HG02973 (cell line): ENCODE data around the gene C1orf146.
"Not testable (repeated sequence)": the region's sequence is repeated elsewhere in the genome, so short reads cannot be mapped to it uniquely, and the experiment has no call there.

Experiments used
- ATAC-seq: cut with Tn5 transposase; IDR thresholded peaks from one replicate; pipeline ENCODE4 v1.9.1; 2021; ENCODE audit warnings: moderate library complexity; ENCODE audit not compliant: unreplicated experiment

C1orf146 gene, protein sequence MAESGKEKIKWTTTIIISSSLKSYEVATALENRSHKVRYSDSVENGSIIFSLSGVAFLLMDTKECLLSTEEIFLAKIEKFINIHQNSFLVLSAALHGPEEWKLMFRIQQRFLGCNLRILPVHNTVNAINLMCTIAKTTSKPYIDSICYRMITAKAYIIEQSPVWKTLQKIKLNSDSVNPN

DNA sequence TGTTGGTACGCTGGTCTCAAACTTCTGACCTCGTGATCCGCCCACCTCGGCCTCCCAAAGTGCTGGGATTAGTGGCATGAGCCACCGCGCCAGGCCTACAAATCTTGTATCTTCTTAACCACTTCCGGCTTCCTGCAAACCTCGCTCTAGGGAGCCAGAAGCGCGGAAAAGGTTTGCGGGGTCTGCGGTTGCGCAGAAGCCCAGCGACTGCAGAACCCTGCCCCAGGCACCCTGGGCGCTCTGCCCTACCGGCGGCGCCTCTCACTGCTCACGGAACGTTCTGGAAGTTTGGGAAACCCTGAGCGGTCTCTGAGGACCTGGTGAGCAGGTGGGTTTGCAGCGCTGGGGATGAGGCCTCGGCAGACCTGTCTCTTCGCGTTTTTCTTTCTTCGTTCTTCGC lies at the start of gene C1orf146:
Gene C1orf146, plus strand, starts transcription at position 195 of the 400 bp plus-strand sequence. CDS start 13,506 bp downstream, outside the sequence.
- no peak for ATAC-seq

DNA sequence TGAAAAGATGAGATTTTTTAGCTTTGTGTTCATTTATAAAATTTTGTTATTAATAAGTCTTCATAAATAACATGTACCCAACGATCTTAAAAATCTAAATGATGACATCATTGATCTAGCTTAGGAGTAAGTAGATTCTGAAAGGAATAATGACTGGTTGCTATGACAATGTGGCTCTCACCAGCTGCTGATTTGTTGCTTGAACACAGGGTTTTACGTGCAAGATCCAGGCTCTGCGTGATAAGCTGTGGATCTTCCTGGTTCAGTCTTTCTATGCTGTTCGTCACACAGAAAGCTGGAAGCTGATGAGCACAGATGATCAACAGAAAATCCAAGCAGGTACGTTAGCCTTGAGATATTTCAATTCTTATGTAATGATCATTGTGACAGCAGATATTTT lies 49.1 kb upstream of the C1orf146 start:
- ATAC-seq: no peak

GRCh38 chr1:92169214-92170005 lies 48.3 kb upstream of the C1orf146 start:
- ATAC-seq: no peak

DNA sequence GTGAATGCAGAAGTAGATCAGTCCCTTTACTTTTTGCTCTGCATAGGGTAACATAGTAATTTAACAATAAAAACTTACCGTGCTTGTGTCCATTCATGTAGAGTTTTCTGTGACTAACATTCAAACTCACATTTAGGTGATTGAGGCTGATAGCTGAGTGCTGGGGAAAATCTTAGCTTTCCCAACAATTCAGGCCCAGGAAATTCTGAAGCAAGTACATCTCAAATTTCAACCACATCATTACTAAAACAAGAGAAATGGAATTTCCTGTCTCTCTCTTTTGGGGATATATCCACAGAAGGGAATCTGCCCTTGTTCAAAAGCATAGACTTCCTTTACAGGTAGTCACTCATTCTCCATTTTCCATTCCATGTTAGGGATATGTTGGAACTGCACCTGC lies 33.1 kb upstream of the C1orf146 start:
- ATAC-seq: no peak

- no peak for ATAC-seq
These were observed 31.6 kb upstream of the C1orf146 start for GRCh38 chr1:92186081-92186480.

GRCh38 chr1:92188436-92189255 lies 29.1 kb upstream of the C1orf146 start:
- no peak for ATAC-seq

DNA sequence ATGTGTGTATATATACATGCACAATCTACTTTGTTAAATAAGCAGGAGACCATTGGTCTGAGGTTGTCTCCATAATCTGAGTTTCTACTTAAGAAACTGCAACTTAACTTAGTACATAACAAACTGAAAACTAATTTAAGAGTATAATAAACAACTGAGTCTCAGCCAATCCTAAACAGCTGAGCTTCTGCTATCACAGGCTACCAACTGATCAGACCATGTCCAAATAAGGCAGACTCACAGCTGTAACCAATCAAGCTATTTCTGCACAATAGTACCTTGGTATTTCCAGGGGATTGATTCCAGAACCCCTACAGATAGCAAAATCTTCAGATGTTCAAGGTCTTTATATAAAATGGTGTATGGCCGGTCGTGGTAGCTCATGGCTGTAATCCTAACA lies 26.0 kb upstream of the C1orf146 start:
- ATAC-seq: no peak

- ATAC-seq: no peak
These were observed 25.5 kb upstream of the C1orf146 start for GRCh38 chr1:92192246-92192645.

- no peak for ATAC-seq
These were observed 23.2 kb upstream of the C1orf146 start for GRCh38 chr1:92194511-92194910.

DNA sequence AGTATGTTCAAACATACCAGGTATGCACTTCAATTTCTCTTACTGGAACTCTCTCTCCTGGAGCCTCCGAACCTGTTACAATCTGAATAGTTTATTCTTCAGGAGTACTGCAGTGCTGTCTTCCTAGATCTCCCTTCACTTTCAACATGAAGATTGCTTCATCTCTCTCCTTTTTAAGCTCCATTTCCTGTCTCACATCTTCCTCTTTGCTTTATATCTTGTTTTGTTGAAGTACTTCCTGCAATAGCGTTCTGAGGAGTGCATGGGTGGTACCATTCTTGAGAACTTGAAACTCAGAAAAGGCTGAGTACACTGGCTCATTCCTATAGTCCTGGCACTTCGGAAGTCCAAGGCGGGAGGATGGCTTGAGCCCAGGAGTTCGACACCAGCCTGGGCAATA lies 15.7 kb upstream of the C1orf146 start:
- ATAC-seq: no peak

- no peak for ATAC-seq
These were observed 14.6 kb upstream of the C1orf146 start for GRCh38 chr1:92203105-92203504.

DNA sequence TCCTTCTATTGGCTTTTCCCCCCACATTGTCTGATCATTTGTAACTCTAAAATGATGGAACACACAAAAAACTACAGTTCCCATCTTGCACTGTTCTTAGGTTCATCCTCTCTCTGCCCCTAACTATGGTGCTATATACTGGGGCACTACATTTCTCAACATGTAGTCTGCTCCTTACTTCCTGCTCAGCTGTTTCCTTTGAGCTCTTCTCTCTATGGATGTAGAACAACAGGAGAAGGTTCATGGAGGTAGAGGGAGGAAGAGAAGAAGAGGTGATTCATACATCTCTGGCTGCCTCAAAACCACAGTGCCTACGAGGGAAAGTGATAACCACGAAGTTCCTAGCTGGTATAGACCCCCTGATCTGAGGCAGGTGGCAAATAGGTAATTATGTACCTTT lies 7.0 kb upstream of the C1orf146 start:
- no peak for ATAC-seq

- no peak for ATAC-seq
These were observed 6.5 kb upstream of the C1orf146 start for GRCh38 chr1:92211166-92211565.

GRCh38 chr1:92218559-92218958 lies 844 bp downstream of the C1orf146 start:
- no peak for ATAC-seq

- ATAC-seq: no peak
These were observed 1.3 kb downstream of the C1orf146 start for GRCh38 chr1:92219028-92219427.

- ATAC-seq: no peak
These were observed 10.7 kb downstream of the C1orf146 start for GRCh38 chr1:92228401-92228800.

- ATAC-seq: no peak
These were observed 13.0 kb downstream of the C1orf146 start for GRCh38 chr1:92230736-92231135.

DNA sequence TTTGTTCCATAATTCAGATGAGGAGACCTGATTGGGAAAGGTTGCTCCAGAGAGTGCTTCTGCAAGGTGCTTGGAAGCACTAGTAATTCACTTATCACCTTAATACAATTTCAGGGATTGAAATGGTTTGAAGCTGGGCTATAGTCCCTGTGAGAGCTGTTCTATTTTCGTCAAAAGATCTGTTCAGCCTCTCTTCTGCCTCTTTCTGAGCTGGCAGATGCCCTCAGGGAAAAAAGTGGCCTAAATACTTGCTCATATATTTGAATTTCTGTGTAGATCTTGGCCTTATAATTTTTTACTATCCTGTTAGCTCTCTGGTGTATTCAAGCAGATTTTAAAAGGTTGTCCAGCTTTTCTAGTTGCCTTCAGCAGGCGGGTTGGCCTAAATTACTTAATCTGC lies 22.3 kb downstream of the C1orf146 start:
- ATAC-seq: no peak

GRCh38 chr1:92244376-92244775 lies 26.7 kb downstream of the C1orf146 start:
- ATAC-seq: no peak

DNA sequence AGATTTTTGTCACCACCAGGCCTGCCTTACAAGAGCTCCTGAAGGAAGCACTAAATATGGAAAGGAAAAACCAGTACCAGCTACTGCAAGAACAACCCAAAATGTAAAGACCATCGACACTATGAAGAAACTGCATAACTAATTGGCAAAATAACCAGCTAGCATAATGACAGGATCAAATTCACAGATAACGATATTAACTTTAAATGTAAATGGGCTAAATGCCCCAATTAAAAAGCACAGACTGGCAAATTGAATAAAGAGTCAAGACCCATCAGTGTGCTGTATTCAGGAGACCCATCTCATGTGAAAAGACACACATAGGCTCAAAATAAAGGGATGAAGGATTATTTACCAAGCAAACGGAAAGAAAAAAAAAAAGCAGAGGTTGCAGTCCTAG lies 37.0 kb downstream of the C1orf146 start:
- not testable (repeated sequence) for ATAC-seq

DNA sequence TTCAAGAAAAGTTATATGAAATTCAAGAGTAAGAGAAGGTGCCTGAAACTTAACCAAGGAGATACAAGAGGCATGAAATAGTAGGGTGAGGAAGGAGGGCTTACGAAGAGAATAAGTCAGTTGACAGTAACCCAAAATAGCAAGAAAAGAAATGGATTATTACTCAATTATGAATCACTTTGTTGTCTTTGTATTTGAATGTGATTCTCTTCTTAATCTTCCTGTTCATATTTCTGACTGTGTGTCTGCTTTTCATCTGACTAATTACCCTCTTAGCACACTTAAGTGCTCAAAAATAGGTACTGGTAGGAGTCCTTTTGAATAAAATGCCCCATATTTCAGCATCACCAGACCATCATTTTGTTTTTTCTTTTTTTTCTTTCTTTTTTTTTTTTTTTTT lies 41.6 kb downstream of the C1orf146 start:
- no peak for ATAC-seq

DNA sequence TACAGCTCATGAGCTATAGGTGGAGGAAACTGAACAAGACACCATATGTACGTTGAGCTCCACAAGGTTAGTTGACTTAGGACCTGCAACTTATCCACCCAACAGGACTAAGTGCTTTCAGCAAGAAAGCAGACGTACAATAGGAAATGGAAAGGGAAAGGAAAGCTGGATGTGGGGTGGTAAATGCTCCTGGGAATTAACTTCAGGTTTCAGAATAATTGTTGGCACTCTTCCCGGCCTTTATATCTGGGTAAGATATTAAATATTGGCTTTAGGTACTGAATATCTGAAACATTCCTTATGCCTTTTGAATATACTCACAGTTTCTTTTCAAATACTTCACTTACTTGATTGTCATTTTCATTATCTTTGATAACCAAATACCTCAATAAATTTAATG lies 44.8 kb downstream of the C1orf146 start:
- ATAC-seq: no peak
